Measurements from ENCODE around the gene NEDD4L. TPM values are rescaled to one million over a fixed set of nuclear protein-coding genes. Genes with fewer than 3 reads are reported as not detected.

The NEDD4L gene
- total RNA-seq, 1 experiment from 2014 or later: 108 TPM

GRCh38 chr18:58315041-58315440 is 271.0 kb downstream of the NEDD4L start:
- Mint-ChIP-seq H3K4me1 (ENCODE audit: insufficient read depth, unreplicated experiment) (peaks cover 45% of the 10 kb centered on the region), H3K36me3 (ENCODE audit: insufficient read depth, unreplicated experiment) (peaks cover 14% of the 10 kb centered on the region), H3K4me3 (ENCODE audit: unreplicated experiment) (no peak overlapping the region), H3K27me3 (ENCODE audit: insufficient read depth, unreplicated experiment) (no peaks in the 10 kb centered on the region), H3K27ac (ENCODE audit: low read depth, unreplicated experiment) (peak overlapping the region; percentile 83), H3K9me3 (ENCODE audit: unreplicated experiment) (no peaks in the 10 kb centered on the region)
- TF ChIP-seq CTCF (IDR thresholded peaks at IDR 0.05; ENCODE audit: unreplicated experiment): no peak
- ChIA-PET CTCF (interaction anchor here (0.5 to 1.7 kb wide), 9 partner anchors 15 to 1667 kb away, joined by 3 to 7 read pairs (median 6); no protein-coding TSS in a partner anchor), POLR2A (interaction anchor here (0.6 to 18.5 kb wide), 14 partner anchors 15 to 269 kb away, joined by 3 to 378 read pairs (median 10); no protein-coding TSS in a partner anchor)
- BruUV-seq (replicated peaks): no TSS peak
- DNase-seq (ENCODE audit: unreplicated experiment): no peak
- intact Hi-C loops (cut with micrococcal nuclease): loop anchor here (2.0 kb wide), 1 partner anchor 46 kb away; no protein-coding TSS in a partner anchor

DNA sequence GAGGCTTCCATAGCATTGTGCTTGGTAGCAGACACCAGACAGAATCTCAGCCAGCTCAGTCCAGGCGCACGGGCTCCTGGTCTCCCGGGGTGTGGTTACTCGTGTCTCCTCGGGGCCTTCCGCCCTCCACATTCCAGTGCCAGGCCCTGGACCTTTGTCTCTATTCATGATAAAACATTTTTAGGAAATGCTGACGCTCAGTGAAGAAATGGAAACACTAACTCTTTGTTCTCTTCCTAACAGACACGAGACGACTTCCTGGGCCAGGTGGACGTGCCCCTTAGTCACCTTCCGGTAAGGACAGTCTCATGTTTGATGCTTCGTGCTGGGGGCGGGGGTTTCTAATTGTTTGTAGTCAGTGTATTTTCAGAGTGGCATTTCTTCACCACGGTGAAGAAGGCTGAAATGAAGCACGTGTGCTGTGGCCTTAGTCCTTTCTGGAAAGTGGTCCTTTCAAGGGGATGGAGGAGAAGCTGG is 271.8 kb downstream of the NEDD4L start:
- POLR2A ChIA-PET: interaction anchor here (0.6 to 18.5 kb wide), 10 partner anchors 15 to 270 kb away, joined by 3 to 378 read pairs (median 14); no protein-coding TSS in a partner anchor
- Mint-ChIP-seq H3K27me3 (ENCODE audit: insufficient read depth, unreplicated experiment) (no peaks in the 10 kb centered on the region), H3K4me1 (ENCODE audit: insufficient read depth, unreplicated experiment) (peaks cover 44% of the 10 kb centered on the region), H3K27ac (ENCODE audit: low read depth, unreplicated experiment) (peak overlapping the region; percentile 83), H3K4me3 (ENCODE audit: unreplicated experiment) (peak overlapping the region; percentile 9), H3K9me3 (ENCODE audit: unreplicated experiment) (no peaks in the 10 kb centered on the region), H3K36me3 (ENCODE audit: insufficient read depth, unreplicated experiment) (peaks cover 14% of the 10 kb centered on the region)
- intact Hi-C loops (cut with micrococcal nuclease): loop anchor here (2.0 kb wide), 1 partner anchor 47 kb away; no protein-coding TSS in a partner anchor
- TF ChIP-seq CTCF (IDR thresholded peaks at IDR 0.05; ENCODE audit: unreplicated experiment): no peak
- no TSS peak for BruUV-seq (replicated peaks)
- DNase-seq (ENCODE audit: unreplicated experiment): peak; percentile 52
- CTCF ChIA-PET: interaction anchor here (0.6 to 1.6 kb wide), 7 partner anchors 16 to 135 kb away, joined by 3 to 6 read pairs (median 4); no protein-coding TSS in a partner anchor

DNA sequence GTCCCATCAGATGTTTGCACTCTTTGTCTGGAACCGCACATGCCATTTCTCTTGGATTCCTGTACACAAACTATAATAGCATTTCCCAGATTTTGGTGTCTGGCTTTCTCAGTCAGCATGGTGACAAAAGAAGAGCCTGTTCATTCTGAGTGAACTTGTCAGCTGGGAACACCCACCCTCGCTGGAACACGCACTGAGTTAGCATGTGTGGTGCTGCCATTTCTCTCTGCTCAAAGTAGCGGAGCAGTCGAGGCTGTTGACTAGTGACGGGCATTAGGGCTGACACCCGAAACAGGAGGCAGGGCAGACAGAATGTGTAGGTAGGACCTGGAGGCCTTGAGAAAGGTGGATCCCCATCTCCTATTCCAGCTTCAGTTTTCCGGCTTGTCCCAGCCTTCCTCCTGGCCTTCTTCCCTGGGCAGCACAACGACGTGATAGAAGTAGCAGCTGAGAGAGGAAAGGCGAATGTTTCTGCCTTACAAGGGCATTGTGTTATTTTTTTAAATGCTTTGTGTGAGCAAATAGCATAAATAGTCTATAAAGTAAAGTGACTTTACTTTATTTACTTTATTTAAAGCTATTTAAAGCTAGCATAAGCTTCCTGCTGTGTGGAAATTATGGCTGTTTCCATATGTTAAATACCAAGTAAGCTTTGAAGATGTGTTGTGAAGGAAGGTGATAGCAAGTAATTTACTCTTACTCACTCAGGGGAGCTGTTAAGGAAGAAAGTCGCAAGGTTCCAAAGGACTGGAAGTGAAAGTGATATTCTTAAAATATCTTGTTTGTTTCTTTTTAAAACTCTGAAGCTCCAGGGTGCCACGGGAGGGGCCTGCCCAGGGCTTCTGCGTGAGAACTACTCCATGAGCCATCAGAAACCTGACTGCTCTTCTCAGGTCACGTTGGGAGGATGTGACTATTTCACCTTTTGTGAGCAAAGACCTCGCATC is 272.6 kb downstream of the NEDD4L start:
- Mint-ChIP-seq H3K4me3 (ENCODE audit: unreplicated experiment) (peak overlapping the region; percentile 9), H3K27ac (ENCODE audit: low read depth, unreplicated experiment) (peak overlapping the region; percentile 83), H3K36me3 (ENCODE audit: insufficient read depth, unreplicated experiment) (peaks cover 14% of the 10 kb centered on the region), H3K9me3 (ENCODE audit: unreplicated experiment) (no peaks in the 10 kb centered on the region), H3K4me1 (ENCODE audit: insufficient read depth, unreplicated experiment) (peaks cover 46% of the 10 kb centered on the region), H3K27me3 (ENCODE audit: insufficient read depth, unreplicated experiment) (no peaks in the 10 kb centered on the region)
- intact Hi-C loops (cut with micrococcal nuclease): no loop called here
- BruUV-seq (replicated peaks): TSS peak; percentile 8
- ChIA-PET CTCF (interaction anchor here (0.6 to 1.3 kb wide), 10 partner anchors 17 to 351 kb away, joined by 3 to 5 read pairs (median 3); no protein-coding TSS in a partner anchor), POLR2A (interaction anchor here (0.7 to 18.5 kb wide), 7 partner anchors 10 to 644 kb away, joined by 3 to 378 read pairs (median 13); no protein-coding TSS in a partner anchor)
- no peak for TF ChIP-seq CTCF (IDR thresholded peaks at IDR 0.05; ENCODE audit: unreplicated experiment)
- no peak for DNase-seq (ENCODE audit: unreplicated experiment)

GRCh38 chr18:58319719-58320118 is 275.7 kb downstream of the NEDD4L start:
- TF ChIP-seq CTCF (IDR thresholded peaks at IDR 0.05; ENCODE audit: unreplicated experiment): no peak
- intact Hi-C loops (cut with micrococcal nuclease): loop anchor here (5.0 kb wide), 1 partner anchor 197 kb away; no protein-coding TSS in a partner anchor
- Mint-ChIP-seq H3K36me3 (ENCODE audit: insufficient read depth, unreplicated experiment) (peaks cover 31% of the 10 kb centered on the region), H3K4me3 (ENCODE audit: unreplicated experiment) (no peak overlapping the region), H3K4me1 (ENCODE audit: insufficient read depth, unreplicated experiment) (peaks cover 33% of the 10 kb centered on the region), H3K27ac (ENCODE audit: low read depth, unreplicated experiment) (no peak overlapping the region), H3K27me3 (ENCODE audit: insufficient read depth, unreplicated experiment) (no peaks in the 10 kb centered on the region), H3K9me3 (ENCODE audit: unreplicated experiment) (no peaks in the 10 kb centered on the region)
- no peak for DNase-seq (ENCODE audit: unreplicated experiment)
- ChIA-PET POLR2A (interaction anchor here (1.1 to 18.5 kb wide), 3 partner anchors 8 to 96 kb away, joined by 6 to 378 read pairs (median 55); no protein-coding TSS in a partner anchor), CTCF (interaction anchor here (0.8 to 1.1 kb wide), 2 partner anchors 97 to 139 kb away, joined by 3 read pairs; no protein-coding TSS in a partner anchor)
- BruUV-seq (replicated peaks): no TSS peak

Measured in MCF 10A (cell line).